ENCODE measurements around the gene ZFPL1. TPM values are rescaled to one million over a fixed set of nuclear protein-coding genes. Genes with fewer than 3 reads are reported as not detected.

The ZFPL1 gene
- total and polyA plus RNA-seq, 4 donors = 12.3 to 19.2 (median 16.3) TPM

- Histone ChIP-seq H3K4me3 (ENCODE audit: low read depth in 1 of 3, low read length in 3 of 3) (no peak overlapping the region), H3K9ac (ENCODE audit: low read depth in 1 of 2, low read length in 2 of 2) (no peak overlapping the region), H3K36me3 (ENCODE audit: control insufficient read depth in 4 of 4, insufficient read depth in 3 of 4, low read depth in 1 of 4, low read length in 3 of 4) (peaks cover 3 to 13% (median 8%) of the 10 kb centered on the region in 4 donors), H3K27ac (ENCODE audit: low read depth in 1 of 2, low read length in 2 of 2) (no peak overlapping the region), H3K27me3 (ENCODE audit: control insufficient read depth in 4 of 4, insufficient read depth in 4 of 4, low read length in 3 of 4) (no peaks in the 10 kb centered on the region), H3K4me1 (ENCODE audit: control insufficient read depth in 4 of 4, insufficient read depth in 4 of 4, low read length in 3 of 4) (peaks cover 13 to 40% (median 28%) of the 10 kb centered on the region in 4 donors), H3K9me3 (ENCODE audit: control insufficient read depth in 4 of 4, low read length in 3 of 4) (no peaks in the 10 kb centered on the region)
- 96% methylated on average over 15 of the region's 15 CpGs for WGBS
- TF ChIP-seq NR2F2 (IDR thresholded peaks at IDR 0.05) (no peak), CTCF (IDR thresholded peaks at IDR 0.05; ENCODE audit: low read depth, low read length, missing input control) (no peak), MAX (IDR thresholded peaks at IDR 0.05) (no peak), HNF4G (IDR thresholded peaks at IDR 0.05) (no peak)
- DNase-seq (ENCODE audit: low spot score) = no peak
Observed at GRCh38 chr11:65107078-65107477, 23.1 kb downstream of the ZFPL1 start.

DNA sequence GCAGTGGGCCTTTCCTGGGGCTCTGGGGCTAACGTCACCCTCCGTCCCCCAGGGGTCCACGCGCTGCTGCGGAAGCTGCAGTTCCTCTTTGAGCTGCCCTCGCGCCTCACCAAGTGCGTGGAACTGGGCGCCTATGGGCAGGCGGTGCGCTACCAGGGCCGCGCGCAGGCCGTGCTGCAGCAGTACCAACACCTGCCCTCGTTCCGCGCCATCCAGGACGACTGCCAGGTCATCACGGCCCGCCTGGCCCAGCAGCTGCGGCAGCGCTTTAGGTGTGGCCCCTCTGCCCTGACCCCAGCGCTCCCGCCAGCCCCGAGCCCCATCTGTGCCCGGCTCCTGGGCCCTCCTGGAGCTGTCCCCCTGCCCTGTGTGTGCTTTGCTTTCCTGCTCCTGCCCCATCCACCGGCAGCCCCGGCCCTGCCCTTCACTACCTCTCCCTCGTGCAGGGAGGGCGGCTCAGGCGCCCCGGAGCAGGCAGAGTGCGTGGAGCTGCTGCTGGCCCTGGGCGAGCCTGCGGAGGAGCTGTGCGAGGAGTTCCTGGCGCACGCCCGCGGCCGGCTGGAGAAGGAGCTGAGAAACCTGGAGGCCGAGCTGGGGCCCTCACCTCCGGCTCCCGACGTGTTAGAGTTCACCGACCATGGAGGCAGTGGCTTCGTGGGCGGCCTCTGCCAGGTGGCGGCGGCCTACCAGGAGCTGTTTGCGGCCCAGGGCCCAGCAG lies 23.9 kb downstream of the ZFPL1 start:
- TF ChIP-seq NR2F2 (IDR thresholded peaks at IDR 0.05) = no peak
- TF ChIP-seq FOXA2 (IDR thresholded peaks at IDR 0.05) = no peak
- TF ChIP-seq GABPA (IDR thresholded peaks at IDR 0.05 in 1 of 2, conservative IDR thresholded peaks at IDR 0.05 in 1 of 2) = no peak
- no peak for TF ChIP-seq JUND (IDR thresholded peaks at IDR 0.05)
- no peak for TF ChIP-seq ZBTB33 (IDR thresholded peaks at IDR 0.05)
- TF ChIP-seq, protein P1, sequence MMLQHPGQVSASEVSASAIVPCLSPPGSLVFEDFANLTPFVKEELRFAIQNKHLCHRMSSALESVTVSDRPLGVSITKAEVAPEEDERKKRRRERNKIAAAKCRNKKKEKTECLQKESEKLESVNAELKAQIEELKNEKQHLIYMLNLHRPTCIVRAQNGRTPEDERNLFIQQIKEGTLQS (IDR thresholded peaks at IDR 0.05) = no peak
- no peak for TF ChIP-seq YY1 (IDR thresholded peaks at IDR 0.05)
- no peak for TF ChIP-seq CTCF (IDR thresholded peaks at IDR 0.05; ENCODE audit: low read depth, low read length, missing input control)
- no peak for TF ChIP-seq RXRA (IDR thresholded peaks at IDR 0.05)
- no peak for TF ChIP-seq HNF4G (IDR thresholded peaks at IDR 0.05)
- no peak for TF ChIP-seq HNF4A (conservative IDR thresholded peaks at IDR 0.05)
- no peak for TF ChIP-seq RAD21 (IDR thresholded peaks at IDR 0.05)
- TF ChIP-seq SP1 (IDR thresholded peaks at IDR 0.05) = no peak
- Histone ChIP-seq H3K4me3 (ENCODE audit: low read depth in 1 of 3, low read length in 3 of 3) (no peak overlapping the region), H3K27ac (ENCODE audit: low read depth in 1 of 2, low read length in 2 of 2) (no peak overlapping the region), H3K9me3 (ENCODE audit: control insufficient read depth in 4 of 4, low read length in 3 of 4) (no peaks in the 10 kb centered on the region), H3K9ac (ENCODE audit: low read depth in 1 of 2, low read length in 2 of 2) (no peak overlapping the region), H3K4me1 (ENCODE audit: control insufficient read depth in 4 of 4, insufficient read depth in 4 of 4, low read length in 3 of 4) (peaks cover 11 to 39% (median 26%) of the 10 kb centered on the region in 4 donors), H3K36me3 (ENCODE audit: control insufficient read depth in 4 of 4, insufficient read depth in 3 of 4, low read depth in 1 of 4, low read length in 3 of 4) (peaks cover 3 to 13% (median 8%) of the 10 kb centered on the region in 4 donors), H3K27me3 (ENCODE audit: control insufficient read depth in 4 of 4, insufficient read depth in 4 of 4, low read length in 3 of 4) (no peaks in the 10 kb centered on the region)
- WGBS = 96% methylated on average over 52 of the region's 52 CpGs
- no peak for DNase-seq (ENCODE audit: low spot score)
